PC-9 (cell line): ENCODE measurements around the gene ETV6.

Source experiments
- EZH2 ChIP-seq: fragments of 200-600 bp; sonication (generic); IDR thresholded peaks from 2 replicates; pipeline ENCODE4 v1.8.0; 2017; ENCODE audit warnings: antibody characterized with exemption, low read depth
- TF ChIP-seq, protein P1 (sequence below): fragments of 200-600 bp; sonication (generic); conservative IDR thresholded peaks from 2 replicates; pipeline ENCODE4 v1.6.1; 2017; ENCODE audit warnings: mixed run types, antibody characterized with exemption, mild to moderate bottlenecking, moderate library complexity

DNA sequence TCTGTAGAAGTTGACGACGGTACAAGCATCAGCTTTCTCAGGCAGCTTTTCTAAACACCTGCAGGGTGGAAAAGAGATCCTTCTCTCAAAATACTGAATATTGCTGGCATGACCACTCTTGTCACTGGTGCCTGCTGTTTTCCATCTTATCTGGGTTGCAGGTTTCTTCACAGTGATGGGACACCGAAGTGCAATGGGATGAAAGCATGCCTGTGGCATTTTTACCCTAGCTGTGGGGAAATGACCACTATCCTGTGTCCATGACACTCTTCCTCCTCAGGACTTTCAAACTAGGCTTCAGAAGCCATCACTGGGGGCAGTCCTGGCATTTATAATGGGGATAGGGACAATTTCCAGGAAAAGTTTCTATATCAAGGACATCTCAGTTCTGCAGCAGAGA, 98.5 kb downstream of the ETV6 start:
- TF ChIP-seq, protein P1, sequence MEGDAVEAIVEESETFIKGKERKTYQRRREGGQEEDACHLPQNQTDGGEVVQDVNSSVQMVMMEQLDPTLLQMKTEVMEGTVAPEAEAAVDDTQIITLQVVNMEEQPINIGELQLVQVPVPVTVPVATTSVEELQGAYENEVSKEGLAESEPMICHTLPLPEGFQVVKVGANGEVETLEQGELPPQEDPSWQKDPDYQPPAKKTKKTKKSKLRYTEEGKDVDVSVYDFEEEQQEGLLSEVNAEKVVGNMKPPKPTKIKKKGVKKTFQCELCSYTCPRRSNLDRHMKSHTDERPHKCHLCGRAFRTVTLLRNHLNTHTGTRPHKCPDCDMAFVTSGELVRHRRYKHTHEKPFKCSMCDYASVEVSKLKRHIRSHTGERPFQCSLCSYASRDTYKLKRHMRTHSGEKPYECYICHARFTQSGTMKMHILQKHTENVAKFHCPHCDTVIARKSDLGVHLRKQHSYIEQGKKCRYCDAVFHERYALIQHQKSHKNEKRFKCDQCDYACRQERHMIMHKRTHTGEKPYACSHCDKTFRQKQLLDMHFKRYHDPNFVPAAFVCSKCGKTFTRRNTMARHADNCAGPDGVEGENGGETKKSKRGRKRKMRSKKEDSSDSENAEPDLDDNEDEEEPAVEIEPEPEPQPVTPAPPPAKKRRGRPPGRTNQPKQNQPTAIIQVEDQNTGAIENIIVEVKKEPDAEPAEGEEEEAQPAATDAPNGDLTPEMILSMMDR = no peak
- TF ChIP-seq EZH2 = no peak
